K562 (cell line): ENCODE measurements around the gene TMEM114. TPM values are rescaled to one million over a fixed set of nuclear protein-coding genes. Genes with fewer than 3 reads are reported as not detected.

Experiments
- ARNT ChIP-seq, 2 experiments: fragments of 450-650 bp; IDR thresholded peaks; 2 replicates each; pipeline ENCODE4 v1.6.1; 2016; ENCODE audit warnings: mild to moderate bottlenecking in 1 of 2
- CHD2 ChIP-seq: IDR thresholded peaks from 2 replicates; pipeline ENCODE4 v1.6.1; 2011; ENCODE audit warnings: low read depth, low read length
- CREB1 ChIP-seq, 2 experiments: sonication (generic) in 1 of 2; formaldehyde crosslinking in 1 of 2; IDR thresholded peaks; 2 replicates each; pipeline versions ENCODE4 v1.6.1 to v1.8.0; 2012 to 2022; ENCODE audit warnings: inconsistent platforms in 1 of 2, mild to moderate bottlenecking in 1 of 2, missing genetic modification reagents in 1 of 2, moderate library complexity in 1 of 2
- CREB3L1 ChIP-seq: fragments of 450-650 bp; IDR thresholded peaks from 2 replicates; pipeline ENCODE4 v1.6.1; 2014; ENCODE audit warnings: low read depth, mild to moderate bottlenecking, moderate library complexity, borderline replicate concordance
- GABPB1 ChIP-seq: sonication (generic); formaldehyde crosslinking; IDR thresholded peaks from 2 replicates; pipeline ENCODE4 v1.8.0; 2022; ENCODE audit warnings: mild to moderate bottlenecking, missing genetic modification reagents
- GABPB2 ChIP-seq: fragments of 250-450 bp; sonication (Bioruptor Pico); conservative IDR thresholded peaks from 2 replicates; pipeline ENCODE4 v1.5.1; 2021; ENCODE audit warnings: mild to moderate bottlenecking
- HOMEZ ChIP-seq: fragments of 250-450 bp; sonication (Bioruptor Pico); IDR thresholded peaks from 2 replicates; pipeline ENCODE4 v1.4.0; 2020; ENCODE audit warnings: mild to moderate bottlenecking, moderate library complexity
- KDM5B ChIP-seq: fragments of 200-600 bp; sonication (generic); IDR thresholded peaks from 2 replicates; pipeline ENCODE4 v1.6.1; 2012; ENCODE audit warnings: low read depth, mild to moderate bottlenecking, moderate library complexity, low read length, control low read depth, inconsistent platforms; ENCODE audit not compliant: insufficient replicate concordance
- KHSRP ChIP-seq: fragments of 450-650 bp; IDR thresholded peaks from 2 replicates; pipeline ENCODE4 v1.6.1; 2017
- MIER1 ChIP-seq: fragments of 450-650 bp; IDR thresholded peaks from 2 replicates; pipeline ENCODE4 v1.6.1; 2016; ENCODE audit warnings: antibody characterized with exemption, mild to moderate bottlenecking, low read depth
- MTA3 ChIP-seq: fragments of 450-650 bp; formaldehyde crosslinking; IDR thresholded peaks from 2 replicates; pipeline ENCODE4 v1.6.1; 2017; ENCODE audit warnings: mild to moderate bottlenecking, borderline replicate concordance
- MTF1 ChIP-seq: fragments of 250-450 bp; sonication (Bioruptor Pico); IDR thresholded peaks from 2 replicates; pipeline ENCODE4 v1.9.0; 2021; ENCODE audit warnings: moderate library complexity, mild to moderate bottlenecking, inconsistent platforms, borderline replicate concordance
- NFIC ChIP-seq: fragments of 450-650 bp; IDR thresholded peaks from 2 replicates; pipeline ENCODE4 v1.6.1; 2017; ENCODE audit warnings: mild to moderate bottlenecking, inconsistent platforms
- NFRKB ChIP-seq: fragments of 450-650 bp; IDR thresholded peaks from 2 replicates; pipeline ENCODE4 v1.6.1; 2016; ENCODE audit warnings: low read depth
- POLR2AphosphoS5 ChIP-seq: IDR thresholded peaks from 2 replicates; pipeline ENCODE4 v1.6.1; 2011; ENCODE audit warnings: mild to moderate bottlenecking, low read depth, low read length, moderate library complexity; ENCODE audit not compliant: control insufficient read depth, insufficient read depth
- POLR2B ChIP-seq: fragments of 450-650 bp; IDR thresholded peaks from 2 replicates; pipeline ENCODE4 v1.6.1; 2018; ENCODE audit warnings: low read depth; ENCODE audit not compliant: partially characterized antibody
- PPARD ChIP-seq: fragments of 250-450 bp; sonication (Bioruptor Pico); IDR thresholded peaks from 2 replicates; pipeline ENCODE4 v1.8.0; 2022; ENCODE audit warnings: inconsistent platforms, mild to moderate bottlenecking, moderate library complexity
- SAP30 ChIP-seq: fragments of 200-600 bp; sonication (generic); IDR thresholded peaks from 2 replicates; pipeline ENCODE4 v1.6.1; 2012; ENCODE audit warnings: borderline replicate concordance, low read depth, mild to moderate bottlenecking, moderate library complexity, low read length, control low read depth, inconsistent platforms; ENCODE audit not compliant: insufficient read depth, poor library complexity, severe bottlenecking
- SUPT5H ChIP-seq: fragments of 450-650 bp; IDR thresholded peaks from 2 replicates; pipeline ENCODE4 v1.6.1; 2016
- TAF9B ChIP-seq: fragments of 450-650 bp; IDR thresholded peaks from 2 replicates; pipeline ENCODE4 v1.6.1; 2018; ENCODE audit warnings: mild to moderate bottlenecking; ENCODE audit not compliant: partially characterized antibody
- XRCC3 ChIP-seq: fragments of 450-650 bp; IDR thresholded peaks from 2 replicates; pipeline ENCODE4 v1.6.1; 2017; ENCODE audit warnings: mild to moderate bottlenecking, moderate library complexity
- ZNF354B ChIP-seq: fragments of 250-450 bp; sonication (Bioruptor Pico); IDR thresholded peaks from 2 replicates; pipeline ENCODE4 v1.4.0; 2020
- ZNF511 ChIP-seq: sonication (generic); formaldehyde crosslinking; IDR thresholded peaks from 2 replicates; pipeline ENCODE4 v1.8.0; 2022; ENCODE audit warnings: mild to moderate bottlenecking, missing genetic modification reagents
- ZNF512 ChIP-seq: IDR thresholded peaks from 2 replicates; pipeline ENCODE4 v1.6.1; 2016; ENCODE audit warnings: missing genetic modification characterization, missing compliant biosample characterization
- polyA plus RNA-seq, 8 experiments: library from polyadenylated mRNA; depleted of rRNA in 4 of 8; stranded (reverse) in 5 of 8; unstranded in 3 of 8; fragments of >200 nt; fragmentation: Nextera tagmentation in 2 of 8; fragmentation: Illumina TruSeq in 1 of 8; extraction: Ambion mirVana in 2 of 8; extraction: Trizol in 1 of 8; gene quantifications; 2 replicates each; pipeline versions ENCODE4 v1.2.1 to v1.2.3, GENCODE V29; 2011 to 2014; ENCODE audit warnings: inconsistent platforms in 1 of 8, missing spikeins in 1 of 8
- total RNA-seq, 7 experiments: library from RNA; depleted of rRNA in 6 of 7; stranded (reverse); fragments of >200 nt in 6 of 7; fragmentation: Illumina TruSeq in 2 of 7; extraction: Trizol in 2 of 7; gene quantifications; 2 replicates each; pipeline versions ENCODE4 v1.2.1 to v1.2.3, GENCODE V29; 2011 to 2021; ENCODE audit warnings: low replicate concordance in 1 of 7

TMEM114 gene
- total and polyA plus RNA-seq, 9 of the 15 experiments (the other 6 are each of a cell fraction or from before 2014, with no cell fraction given) = not detected

GRCh38 chr16:8621572-8622314 lies 31.4 kb upstream of the TMEM114 start, which contains the start of gene METTL22 (continued):
- TF ChIP-seq GABPB1 = 0 out of 2 replicates have a peak, but pooled peaks have one; percentile 19
- TF ChIP-seq NFRKB = peak; percentile 65; the same call in 1 of the 2 replicates
- no peak for TF ChIP-seq MIER1
- peak; percentile 71 for TF ChIP-seq POLR2AphosphoS5
- no peak for TF ChIP-seq HOMEZ (CRISPR knock-in tag)
- TF ChIP-seq GABPB2 (CRISPR knock-in tag) = no peak
- no peak for TF ChIP-seq SAP30
- no peak; the same call in 1 of the 2 replicates for TF ChIP-seq ZNF511 (CRISPR knock-in tag)
- no peak for TF ChIP-seq CHD2
- no peak for TF ChIP-seq ARNT (IDR thresholded peaks at IDR 0.05)
- TF ChIP-seq CREB1 (IDR thresholded peaks at IDR 0.05) = peak; percentile 50
- TF ChIP-seq CREB1 (CRISPR knock-in tag; IDR thresholded peaks at IDR 0.05) = no peak; the same call in 1 of the 2 replicates
- TF ChIP-seq SUPT5H = peak; percentile 91
- TF ChIP-seq KHSRP = no peak
- peak; percentile 94 for TF ChIP-seq POLR2B
- TF ChIP-seq CREB3L1 = peak; percentile 34; the same call in 1 of the 2 replicates
- peak; percentile 81 for TF ChIP-seq KDM5B
- peak; percentile 22; the same call in 1 of the 2 replicates for TF ChIP-seq MTA3
- peak; percentile 31; the same call in 1 of the 2 replicates for TF ChIP-seq NFIC
- TF ChIP-seq MTF1 (CRISPR knock-in tag) = no peak
- peak; percentile 72 for TF ChIP-seq TAF9B
- TF ChIP-seq ZNF354B (CRISPR knock-in tag) = no peak
- TF ChIP-seq PPARD (CRISPR knock-in tag) = no peak
- TF ChIP-seq ZNF512 (tag) = no peak
- TF ChIP-seq XRCC3 = no peak
